SH-SY5Y (cell line): ENCODE measurements around the gene PEA15.

Experiments used
- GATA2 ChIP-seq: IDR thresholded peaks from 2 replicates; pipeline ENCODE4 v1.6.1; 2011; ENCODE audit warnings: mild to moderate bottlenecking, low read depth, low read length
- GATA3 ChIP-seq: IDR thresholded peaks from 2 replicates; pipeline ENCODE4 v1.6.1; 2011; ENCODE audit warnings: low read depth, mild to moderate bottlenecking, low read length, moderate library complexity

- TF ChIP-seq GATA2 (no peak), GATA3 (no peak)
These were observed 5.4 kb downstream of the PEA15 start for GRCh38 chr1:160210561-160210960.
